ENCODE results near the gene HEATR3. TPM values are rescaled to one million over a fixed set of nuclear protein-coding genes. Genes with fewer than 3 reads are reported as not detected.

HEATR3 gene
- total and polyA plus RNA-seq, 11 donors = 2.4 to 21.2 (median 11.8) TPM

- Histone ChIP-seq H3K27me3 (no peaks in the 10 kb centered on the region), H3K4me3 (no peak overlapping the region), H3K9me3 (no peaks in the 10 kb centered on the region), H3K4me1 (no peaks in the 10 kb centered on the region), H3K36me3 (no peaks in the 10 kb centered on the region), H3K27ac (no peak overlapping the region)
- WGBS, 4 donors = 63 to 82% (median 75%) methylated on average over 8 of the region's 8 CpGs
- ATAC-seq (no peak), DNase-seq (no peak)
- intact Hi-C loops (cut with DNase I) = no loop called here
- TF ChIP-seq POLR2A (IDR thresholded peaks at IDR 0.05) = no peak
- TF ChIP-seq CTCF (IDR thresholded peaks at IDR 0.05) = no peak
Measured at GRCh38 chr16:50114357-50115129, 48.8 kb downstream of the HEATR3 start.

- no peaks in the 10 kb centered on the region for H3K4me1 ChIP-seq
- TF ChIP-seq CTCF (IDR thresholded peaks at IDR 0.05) = no peak
- TF ChIP-seq POLR2A (IDR thresholded peaks at IDR 0.05) = no peak
- H3K27me3 ChIP-seq = no peaks in the 10 kb centered on the region
- no peak overlapping the region for H3K4me3 ChIP-seq
- intact Hi-C loops (cut with DNase I) = no loop called here
- no peak for DNase-seq
- H3K9me3 ChIP-seq = peaks cover 0 to 2% (median 0%) of the 10 kb centered on the region in 12 donors
- no peak for ATAC-seq
- H3K27ac ChIP-seq = no peak overlapping the region
- H3K36me3 ChIP-seq = no peaks in the 10 kb centered on the region
Measured at GRCh38 chr16:50120711-50121110, 54.9 kb downstream of the HEATR3 start.

- Histone ChIP-seq H3K9me3 (peaks cover 0 to 2% (median 0%) of the 10 kb centered on the region in 12 donors), H3K27me3 (no peaks in the 10 kb centered on the region), H3K4me3 (no peak overlapping the region), H3K36me3 (no peaks in the 10 kb centered on the region), H3K27ac (no peak overlapping the region), H3K4me1 (no peaks in the 10 kb centered on the region)
- TF ChIP-seq CTCF (IDR thresholded peaks at IDR 0.05) (no peak), POLR2A (IDR thresholded peaks at IDR 0.05) (no peak)
- DNase-seq (no peak), ATAC-seq (no peak)
- 64 to 76% (median 69%) methylated on average over 4 of the region's 4 CpGs for WGBS, 4 donors
- intact Hi-C loops (cut with DNase I) = no loop called here
Measured at GRCh38 chr16:50121278-50121677, 55.5 kb downstream of the HEATR3 start.

GRCh38 chr16:50121721-50122445 is 56.1 kb downstream of the HEATR3 start:
- no peak overlapping the region for H3K4me3 ChIP-seq

More at GRCh38 chr16:50121721-50122445, 56.1 kb downstream of the HEATR3 start:
- 64 to 71% (median 69%) methylated on average over 14 of the region's 14 CpGs for WGBS, 4 donors
- no peaks in the 10 kb centered on the region for H3K36me3 ChIP-seq
- ATAC-seq (no peak), DNase-seq (no peak)
- H3K4me1 ChIP-seq = no peaks in the 10 kb centered on the region
- TF ChIP-seq CTCF (IDR thresholded peaks at IDR 0.05) (no peak), POLR2A (IDR thresholded peaks at IDR 0.05) (no peak)
- no peaks in the 10 kb centered on the region for H3K27me3 ChIP-seq
- H3K27ac ChIP-seq = no peak overlapping the region
- intact Hi-C loops (cut with DNase I) = no loop called here
- H3K9me3 ChIP-seq = peaks cover 0 to 2% (median 0%) of the 10 kb centered on the region in 12 donors

Data from heart left ventricle (tissue), 16 donors.